ENCODE results near the gene RPP25. TPM values are rescaled to one million over a fixed set of nuclear protein-coding genes. Genes with fewer than 3 reads are reported as not detected.

RPP25 gene
- total RNA-seq, 1 donor from 2014 or later: 17.7 TPM

DNA sequence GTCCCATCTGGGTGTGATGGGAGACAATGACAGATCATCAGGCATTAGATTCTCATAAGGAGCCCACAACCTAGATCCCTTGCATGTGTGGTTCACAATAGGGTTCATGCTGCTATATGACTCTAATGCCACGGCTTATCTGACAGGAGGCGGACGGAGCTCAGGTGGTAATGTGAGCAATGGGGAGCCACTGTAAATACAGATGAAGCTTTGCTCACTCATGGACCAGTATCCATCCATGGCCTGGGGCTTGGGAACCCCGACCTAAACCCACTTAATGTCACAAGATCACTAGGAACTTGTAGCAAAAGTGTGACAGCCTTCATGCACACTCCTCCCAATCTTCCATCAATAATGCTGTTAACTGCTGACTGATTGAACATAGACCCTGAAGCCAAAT is 47.9 kb downstream of the RPP25 start:
- no peak overlapping the region for H3K27ac Mint-ChIP-seq (ENCODE audit: unreplicated experiment)
- no peak for TF ChIP-seq CTCF (IDR thresholded peaks at IDR 0.05)
- H3K36me3 Mint-ChIP-seq (ENCODE audit: low read depth): peaks cover 5% of the 10 kb centered on the region
- no peak overlapping the region for H3K4me3 Mint-ChIP-seq (ENCODE audit: unreplicated experiment)
- peaks cover 29% of the 10 kb centered on the region for H3K4me1 Mint-ChIP-seq (ENCODE audit: low read depth)
- no peaks in the 10 kb centered on the region for H3K9me3 Mint-ChIP-seq (ENCODE audit: low read depth)
- DNase-seq (ENCODE audit: low spot score): no peak
- H3K27me3 Mint-ChIP-seq (ENCODE audit: low read depth): no peaks in the 10 kb centered on the region

- Mint-ChIP-seq H3K27ac (ENCODE audit: unreplicated experiment) (peak overlapping the region; percentile 97), H3K4me3 (ENCODE audit: unreplicated experiment) (peak overlapping the region; percentile 96)
- no peak for DNase-seq (ENCODE audit: low spot score)
These were observed 49.3 kb downstream of the RPP25 start for GRCh38 chr15:74907163-74907870.

DNA sequence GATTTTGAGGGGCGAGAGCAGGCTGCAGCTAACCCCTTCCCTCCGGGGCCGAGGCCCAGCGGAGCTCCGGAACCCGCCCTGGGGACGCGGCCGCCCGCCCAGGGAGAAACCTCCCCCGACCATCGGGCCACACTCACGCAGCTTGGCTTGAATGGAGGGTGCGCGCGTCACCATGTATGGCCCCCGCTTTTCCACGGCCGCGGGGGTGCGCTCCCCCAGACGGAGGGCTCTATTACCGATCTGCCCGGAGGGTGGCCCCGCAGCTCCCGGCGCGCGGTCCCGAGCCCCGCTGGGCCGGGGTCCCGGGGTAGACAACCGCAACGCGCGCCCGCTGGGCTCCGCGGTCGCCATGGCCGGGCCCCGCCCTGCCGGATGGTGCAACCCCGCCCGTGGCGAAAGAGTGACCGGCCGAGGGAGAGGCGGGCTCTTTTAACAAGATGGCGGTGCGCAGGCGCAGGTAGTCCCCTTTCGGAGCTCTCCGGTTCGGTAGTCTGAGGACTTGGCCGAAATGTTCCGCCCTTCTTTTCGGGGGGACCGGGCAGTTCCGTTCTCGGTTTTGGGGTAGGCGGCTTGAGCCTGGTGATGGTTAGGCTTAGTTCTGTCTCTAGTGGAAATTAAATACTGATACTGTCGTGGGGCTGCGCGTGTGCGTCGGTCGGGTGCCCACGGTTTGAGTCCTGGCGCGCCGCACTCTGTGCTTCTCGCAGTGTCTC is 50.0 kb downstream of the RPP25 start, which contains the start of gene FAM219B:
Gene FAM219B, minus strand, starts transcription at position 402 of the 713 bp plus-strand sequence. Its CDS starts 51 bp downstream, at position 351.
- Mint-ChIP-seq H3K27me3 (ENCODE audit: low read depth) (no peaks in the 10 kb centered on the region), H3K4me3 (ENCODE audit: unreplicated experiment) (peak within 1 kb of the TSS; percentile 96), H3K9me3 (ENCODE audit: low read depth) (no peaks in the 10 kb centered on the region), H3K4me1 (ENCODE audit: low read depth) (peaks cover 44% of the 10 kb centered on the region), H3K36me3 (ENCODE audit: low read depth) (peaks cover 10% of the 10 kb centered on the region), H3K27ac (ENCODE audit: unreplicated experiment) (peak within 1 kb of the TSS; percentile 97)
- TF ChIP-seq CTCF (IDR thresholded peaks at IDR 0.05): peak; percentile 16
- peak; percentile 98 for DNase-seq (ENCODE audit: low spot score)

More at GRCh38 chr15:74907163-74907870, 49.3 kb downstream of the RPP25 start:
- Mint-ChIP-seq H3K9me3 (ENCODE audit: low read depth) (no peaks in the 10 kb centered on the region), H3K36me3 (ENCODE audit: low read depth) (peaks cover 8% of the 10 kb centered on the region), H3K4me1 (ENCODE audit: low read depth) (peaks cover 38% of the 10 kb centered on the region), H3K27me3 (ENCODE audit: low read depth) (no peaks in the 10 kb centered on the region)
- no peak for TF ChIP-seq CTCF (IDR thresholded peaks at IDR 0.05)

GRCh38 chr15:74906067-74906449 is 50.5 kb downstream of the RPP25 start:
- H3K4me1 Mint-ChIP-seq (ENCODE audit: low read depth): peaks cover 47% of the 10 kb centered on the region
- H3K36me3 Mint-ChIP-seq (ENCODE audit: low read depth): peaks cover 10% of the 10 kb centered on the region
- no peaks in the 10 kb centered on the region for H3K27me3 Mint-ChIP-seq (ENCODE audit: low read depth)
- no peaks in the 10 kb centered on the region for H3K9me3 Mint-ChIP-seq (ENCODE audit: low read depth)
- H3K4me3 Mint-ChIP-seq (ENCODE audit: unreplicated experiment): peak overlapping the region; percentile 96
- DNase-seq (ENCODE audit: low spot score): no peak
- peak overlapping the region; percentile 92 for H3K27ac Mint-ChIP-seq (ENCODE audit: unreplicated experiment)
- no peak for TF ChIP-seq CTCF (IDR thresholded peaks at IDR 0.05)

Other genes starting within 250 kb of the RPP25 start
- 0.22 to 0.67 TPM (median 0.27 TPM) in 3 replicates for gene CYP1A1, start 231.2 kb downstream of the RPP25 start, total RNA-seq
- not detected in 3 replicates for gene CYP1A2, start 207.9 kb downstream of the RPP25 start, total RNA-seq
- gene CSK, start 174.7 kb downstream of the RPP25 start, total RNA-seq: 39.9 to 47.4 TPM (median 41.5 TPM) in 3 replicates
- gene LMAN1L, start 143.9 kb downstream of the RPP25 start, total RNA-seq: 0.82 TPM in 1 of 3 replicates, not detected in the others
- gene CPLX3, start 130.1 kb downstream of the RPP25 start, total RNA-seq: not detected in 3 replicates
- 24.3 to 29.0 TPM (median 24.5 TPM) in 3 replicates for gene ULK3, start 113.6 kb downstream of the RPP25 start, total RNA-seq
- 67.4 to 75.5 TPM (median 67.9 TPM) in 3 replicates for gene SCAMP2, start 83.4 kb downstream of the RPP25 start, total RNA-seq
- 27.6 to 29.2 TPM (median 28.2 TPM) in 3 replicates for gene MPI, start 66.7 kb downstream of the RPP25 start, total RNA-seq
- 78.0 to 97.6 TPM (median 89.9 TPM) in 3 replicates for gene FAM219B, start 49.9 kb downstream of the RPP25 start, total RNA-seq
- 126 to 133 TPM (median 131 TPM) in 3 replicates for gene COX5A, start 18.7 kb downstream of the RPP25 start, total RNA-seq
- gene SCAMP5, start 38.8 kb upstream of the RPP25 start, total RNA-seq: 20.6 to 29.3 TPM (median 22.4 TPM) in 3 replicates
- 7.3 to 12.9 TPM (median 8.7 TPM) in 3 replicates for gene PPCDC, start 66.8 kb upstream of the RPP25 start, total RNA-seq
- 12.2 to 33.4 TPM (median 32.9 TPM) in 3 replicates for gene C15orf39, start 245.1 kb upstream of the RPP25 start, total RNA-seq